Activated CD8-positive, alpha-beta memory T cell treated with anti-CD3 and anti-CD28 coated beads, Interleukin-2, amount 50 U/mL, for 4 hours (primary cell): Measurements from ENCODE around the gene LRMDA.
A peak's percentile ranks its signal among the peaks of the same experiment; 100 is the strongest.

Experiments
- DNase-seq: peaks from one replicate; pipeline ENCODE4 v3.0.0-alpha.2; 2020

Gene LRMDA

DNA sequence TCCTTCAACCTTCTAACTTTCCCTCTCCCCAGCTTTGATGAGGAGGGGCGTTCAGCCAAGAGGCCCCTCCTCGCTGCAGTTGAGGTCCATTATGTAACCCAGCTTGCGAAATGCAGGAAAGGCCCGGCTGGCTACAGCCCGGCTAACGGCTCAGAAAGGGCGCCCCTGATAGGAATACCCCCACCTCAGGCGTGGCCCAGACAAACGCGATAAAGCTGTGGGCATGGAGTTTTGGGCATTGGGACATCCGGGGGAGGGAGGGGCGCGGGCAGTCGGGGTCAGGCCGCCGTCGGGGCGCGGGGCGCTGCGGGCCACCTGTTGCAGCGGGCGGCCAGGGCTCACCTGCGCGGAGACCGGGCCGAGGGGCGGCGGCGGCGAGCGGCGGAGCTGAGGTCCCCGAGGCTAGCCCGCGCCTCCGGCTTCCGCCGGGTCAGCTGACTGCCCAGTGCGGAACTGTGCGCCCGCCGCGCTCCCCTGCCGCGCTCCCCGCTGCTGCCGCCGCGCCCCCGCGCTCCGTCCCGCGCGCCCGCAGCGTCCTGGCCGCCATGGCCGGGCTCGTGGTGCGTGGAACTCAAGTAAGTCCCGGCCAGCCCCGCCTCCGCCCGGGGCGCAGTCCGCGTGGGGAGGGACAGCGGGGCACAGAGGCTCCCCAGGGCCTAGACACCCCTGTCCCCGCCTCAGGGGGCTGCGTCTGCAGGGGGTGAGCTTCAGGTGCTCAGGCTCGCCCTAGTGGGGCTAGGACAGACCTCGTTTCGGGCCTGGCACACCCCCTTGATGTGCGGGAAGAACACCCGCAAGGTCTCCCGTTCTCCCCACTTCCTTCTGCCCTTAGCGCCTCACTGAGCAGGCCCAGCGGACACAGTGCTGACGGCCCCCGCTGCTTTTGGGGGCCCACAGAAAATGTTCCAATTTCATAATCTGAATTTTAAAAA is at the start of gene LRMDA:
Gene LRMDA, plus strand, starts transcription at position 445 of the 932 bp plus-strand sequence.
- no peak for DNase-seq

DNA sequence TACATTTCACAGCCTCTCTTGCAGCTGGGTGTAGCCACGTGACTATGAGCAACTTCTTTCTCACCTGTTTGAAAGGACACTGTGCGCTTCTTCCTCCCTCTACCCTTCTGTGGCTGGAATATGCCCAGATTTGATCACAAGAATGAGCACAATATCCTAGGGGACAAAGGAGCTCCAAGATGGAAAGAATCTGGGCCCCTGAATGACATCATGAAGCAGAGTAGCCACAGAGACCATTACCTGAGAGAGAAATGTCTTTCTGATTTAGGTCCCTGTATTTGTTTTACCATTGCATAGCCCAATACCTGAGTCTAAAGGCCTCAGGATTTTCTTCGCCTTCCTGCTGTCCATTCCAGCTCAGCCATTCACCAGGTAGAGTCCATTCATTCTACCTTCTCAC is 45.3 kb upstream of the LRMDA start:
- no peak for DNase-seq

DNA sequence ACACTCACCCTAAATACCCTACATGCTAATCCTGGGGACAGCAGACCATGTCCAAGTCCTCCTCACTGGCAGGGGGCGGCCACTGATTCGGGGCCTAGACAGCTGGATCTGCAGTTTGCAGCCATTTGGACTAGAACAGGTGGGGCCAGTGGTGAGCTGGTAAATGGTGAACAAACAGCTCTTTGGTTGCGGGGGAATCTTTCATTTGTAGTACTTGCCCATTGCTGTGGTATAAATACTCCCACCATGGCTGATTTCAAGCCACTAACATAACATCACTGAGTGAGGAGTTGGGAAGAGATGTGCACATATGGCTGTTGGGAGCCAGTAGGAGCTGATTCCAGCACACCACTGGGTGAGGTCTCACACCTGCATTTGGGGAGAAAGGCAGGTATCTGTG is 43.3 kb upstream of the LRMDA start:
- DNase-seq = no peak

DNA sequence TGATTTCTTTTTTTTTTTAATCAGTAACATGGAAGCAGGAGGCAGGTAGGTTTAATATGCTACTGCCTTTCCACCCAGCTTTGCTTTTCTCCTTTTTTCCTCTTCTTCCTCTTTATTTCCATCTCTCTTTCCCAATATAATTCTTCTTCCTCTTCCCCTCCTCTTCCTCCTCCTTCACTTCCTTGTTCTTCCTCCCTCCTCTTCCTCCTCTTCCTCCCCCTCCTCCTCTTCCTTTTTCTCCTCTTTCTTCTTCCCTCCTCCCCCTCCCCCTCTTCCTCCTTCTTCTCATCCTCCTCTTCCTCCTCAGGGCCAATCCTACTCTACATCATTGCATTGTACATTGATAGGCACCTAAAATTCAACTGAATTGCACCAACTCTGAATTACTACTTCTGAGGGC is 41.2 kb upstream of the LRMDA start:
- no peak for DNase-seq

DNA sequence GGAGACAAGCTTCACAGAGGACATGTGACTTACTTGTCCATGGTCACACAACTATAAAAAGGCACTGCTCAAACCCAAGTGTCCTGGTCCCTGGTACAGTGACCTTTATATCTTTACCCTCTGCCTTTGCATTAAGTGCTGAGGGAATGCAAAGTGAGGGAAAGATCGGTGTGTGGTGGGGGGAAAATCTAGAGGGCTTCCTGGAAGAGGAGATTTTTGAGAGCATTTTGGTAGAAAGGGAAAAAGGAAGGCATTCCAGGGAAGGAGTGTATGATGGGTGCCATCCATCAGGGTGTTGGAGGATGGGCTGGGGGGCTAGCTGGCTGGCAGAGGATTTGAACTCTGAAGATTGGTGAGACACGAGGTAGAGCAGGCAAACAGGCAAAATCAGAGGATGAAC is 39.2 kb upstream of the LRMDA start:
- no peak for DNase-seq

DNA sequence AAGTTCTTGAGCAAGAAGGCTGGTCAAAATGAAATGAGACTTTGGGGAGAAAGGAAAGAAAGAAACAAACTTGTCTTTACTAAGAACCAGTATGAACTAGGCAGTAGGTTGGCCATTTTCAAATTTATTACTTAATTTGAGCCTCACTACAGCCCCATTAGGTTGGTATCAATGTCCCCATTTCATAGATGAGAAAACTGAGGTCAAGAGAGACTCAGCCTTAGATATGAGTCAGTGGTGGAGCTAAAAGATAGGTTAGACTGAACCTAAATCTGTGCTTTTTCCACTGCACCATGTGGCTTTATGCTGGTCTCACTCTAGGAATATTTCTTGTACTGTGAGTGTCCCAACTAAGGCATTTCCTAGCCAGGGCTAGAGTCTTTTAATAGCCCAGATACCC is 38.7 kb upstream of the LRMDA start:
- DNase-seq = no peak

DNA sequence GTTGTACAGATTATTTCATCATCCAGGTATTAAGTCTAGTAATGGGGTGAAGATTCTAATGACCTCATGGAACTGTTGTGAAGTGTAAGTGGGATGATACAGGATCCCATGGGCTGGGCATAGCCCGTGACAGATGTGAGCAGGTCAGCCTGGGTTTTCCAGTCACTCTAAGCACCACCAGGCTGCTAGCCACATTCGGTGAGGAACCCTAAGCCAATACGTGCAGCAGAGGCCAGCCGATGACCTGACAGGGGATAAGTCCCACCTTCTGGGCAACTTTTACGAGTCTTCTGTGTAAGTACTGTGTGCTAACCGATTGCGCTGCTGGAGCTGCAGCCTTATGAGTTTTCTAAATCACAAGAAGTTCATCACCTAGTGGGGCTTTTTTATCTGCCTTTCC is 37.2 kb upstream of the LRMDA start:
- DNase-seq = no peak

DNA sequence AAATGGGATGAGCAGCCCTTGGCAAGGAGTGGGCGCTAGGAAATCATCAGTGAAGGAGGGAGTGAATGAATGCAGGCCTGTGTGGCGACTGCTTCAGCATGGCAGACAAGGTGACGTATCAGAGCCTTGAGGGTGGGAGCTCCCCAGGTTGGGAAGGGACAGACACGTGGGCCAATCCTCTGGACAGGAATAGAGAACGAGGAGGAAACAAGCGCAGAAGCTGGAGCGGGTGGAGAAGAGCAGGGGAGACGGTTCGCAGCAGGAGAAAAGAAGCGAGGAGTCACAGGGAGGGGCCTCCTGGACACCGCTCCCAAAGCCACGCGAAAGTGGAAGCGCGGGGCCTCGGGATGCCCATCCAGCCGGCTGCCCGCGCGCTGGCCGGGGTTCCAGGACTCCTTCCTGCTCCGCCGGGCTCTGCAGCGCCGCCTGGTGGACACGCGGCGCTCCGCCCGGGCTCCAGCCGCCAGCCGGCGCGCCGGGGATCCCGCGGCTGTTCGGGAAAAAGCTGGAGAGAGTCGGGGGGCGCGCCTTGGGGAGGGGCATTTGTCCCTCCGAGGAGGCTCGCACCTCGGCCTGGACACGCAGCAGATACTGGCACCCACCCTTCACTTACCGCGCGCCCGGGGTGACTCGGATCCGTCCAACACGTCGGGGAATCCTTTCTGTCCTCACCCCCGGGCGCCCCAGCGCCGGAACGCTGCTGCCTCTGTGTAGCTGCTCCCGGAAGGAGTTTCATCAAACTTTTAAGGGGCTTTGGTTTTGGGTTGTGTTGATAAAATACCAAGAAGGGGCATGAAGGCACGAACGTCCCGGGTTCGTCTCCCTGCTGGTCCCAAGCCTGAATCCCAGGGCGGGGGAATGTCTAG is 36.1 kb upstream of the LRMDA start:
- DNase-seq = no peak

DNA sequence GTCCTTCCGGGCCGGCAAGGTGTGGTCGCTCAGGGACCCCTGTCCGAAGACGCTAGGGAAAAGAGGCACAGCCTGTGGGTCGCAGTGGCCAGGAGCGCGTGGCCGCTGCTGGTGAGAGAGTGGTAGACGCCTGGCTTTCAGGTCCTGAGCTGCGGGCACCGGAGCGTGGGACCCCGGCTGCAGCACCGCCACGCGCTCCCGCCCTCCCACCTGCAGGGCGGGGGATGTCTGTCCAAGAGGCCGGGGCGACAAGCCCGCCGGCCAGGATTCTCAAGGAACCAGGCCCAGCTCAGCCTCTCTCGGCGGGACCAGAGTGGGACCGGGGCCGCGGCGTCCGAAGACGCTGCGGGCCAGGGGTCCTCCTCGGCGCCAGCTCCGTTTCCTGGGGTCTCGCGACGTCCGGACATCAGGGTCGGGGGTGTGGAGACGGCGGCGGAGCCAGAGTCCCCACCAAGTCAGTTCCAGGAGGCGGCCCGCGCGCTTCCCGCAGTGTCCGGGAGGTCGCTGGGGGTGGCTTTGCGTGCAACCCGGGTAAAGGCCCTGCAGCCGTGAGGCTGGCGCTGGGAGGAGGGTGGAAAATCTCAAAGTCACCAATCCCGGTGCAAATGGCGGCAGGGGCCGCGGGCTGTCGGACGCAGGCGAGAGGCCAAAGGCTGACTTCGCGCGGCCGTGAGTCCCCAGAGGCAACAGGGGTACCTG is 35.3 kb upstream of the LRMDA start:
- DNase-seq = no peak

DNA sequence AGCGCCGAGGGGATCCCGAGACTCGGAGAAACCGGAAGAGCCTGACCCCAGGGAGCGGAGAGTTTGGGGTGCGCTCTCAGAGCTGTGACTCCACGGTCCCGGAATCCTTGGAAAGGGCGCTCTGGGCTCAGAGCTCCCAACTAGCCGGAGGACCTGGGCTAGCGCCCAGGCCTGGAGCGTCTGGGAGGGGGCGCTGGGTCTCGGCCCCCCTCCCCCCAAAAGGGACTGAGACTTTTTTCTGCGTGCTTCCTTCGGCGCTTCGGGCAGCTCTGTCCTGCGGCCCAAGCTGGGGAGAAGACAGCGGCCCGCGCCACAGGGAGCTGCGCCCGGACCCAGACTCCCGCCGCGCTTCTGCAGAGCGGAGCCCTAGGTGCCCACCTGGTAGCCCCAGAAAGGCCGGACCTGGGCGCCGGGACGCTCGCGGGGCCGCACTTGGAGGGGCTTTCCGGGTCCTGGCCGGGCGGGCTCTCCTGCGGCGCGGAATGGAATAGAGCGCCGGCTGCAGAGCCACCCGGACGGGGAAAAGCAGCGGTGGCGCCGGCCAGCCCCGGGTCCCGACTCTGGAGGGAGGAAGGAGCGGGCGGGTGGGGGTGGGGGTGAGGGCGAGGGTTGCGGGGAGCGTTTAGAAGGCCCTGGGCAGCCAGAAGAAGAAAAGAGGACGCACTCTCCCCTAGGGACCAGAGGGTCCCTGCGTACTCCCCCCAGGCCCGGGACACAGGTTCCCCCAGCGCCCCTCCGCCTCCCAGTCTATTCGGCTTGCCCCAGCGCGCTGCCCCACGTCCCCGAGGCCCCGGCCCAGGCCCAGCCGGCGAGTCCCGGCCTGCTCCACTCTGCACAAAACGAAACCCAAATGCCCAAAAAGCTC is 34.6 kb upstream of the LRMDA start:
- no peak for DNase-seq

DNA sequence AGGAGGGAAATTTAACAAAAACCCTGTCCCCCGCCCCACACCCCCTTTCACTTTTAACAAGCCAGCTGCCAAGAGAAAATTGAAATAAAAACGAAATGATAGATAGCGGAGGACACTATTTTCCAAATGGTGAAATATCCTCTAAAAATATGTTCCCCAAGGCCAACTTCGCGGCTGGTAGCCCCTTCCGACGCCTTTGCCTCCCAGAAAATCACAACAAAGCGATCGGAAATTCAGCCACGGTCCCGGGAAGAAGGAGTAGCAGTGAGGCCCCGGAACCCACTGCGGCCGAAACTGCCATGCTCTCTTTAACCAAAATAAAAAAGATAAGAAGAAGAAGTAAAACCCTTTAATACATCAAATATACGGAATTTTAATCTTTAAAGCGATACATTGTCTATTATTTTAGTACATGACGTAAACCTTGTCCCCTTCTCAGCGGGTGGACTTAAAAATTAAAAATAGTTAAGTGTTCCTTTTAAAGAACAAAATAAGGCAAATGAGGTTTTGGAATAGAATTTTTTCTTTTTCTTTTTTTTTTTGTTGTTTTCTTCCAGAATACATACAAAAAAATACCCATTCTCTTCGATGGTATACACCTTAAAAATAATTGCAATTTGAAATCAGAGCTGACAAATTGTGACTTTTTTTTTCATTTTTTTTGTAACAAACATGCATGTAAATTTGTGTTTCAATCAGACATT is 33.8 kb upstream of the LRMDA start:
- DNase-seq = no peak

DNA sequence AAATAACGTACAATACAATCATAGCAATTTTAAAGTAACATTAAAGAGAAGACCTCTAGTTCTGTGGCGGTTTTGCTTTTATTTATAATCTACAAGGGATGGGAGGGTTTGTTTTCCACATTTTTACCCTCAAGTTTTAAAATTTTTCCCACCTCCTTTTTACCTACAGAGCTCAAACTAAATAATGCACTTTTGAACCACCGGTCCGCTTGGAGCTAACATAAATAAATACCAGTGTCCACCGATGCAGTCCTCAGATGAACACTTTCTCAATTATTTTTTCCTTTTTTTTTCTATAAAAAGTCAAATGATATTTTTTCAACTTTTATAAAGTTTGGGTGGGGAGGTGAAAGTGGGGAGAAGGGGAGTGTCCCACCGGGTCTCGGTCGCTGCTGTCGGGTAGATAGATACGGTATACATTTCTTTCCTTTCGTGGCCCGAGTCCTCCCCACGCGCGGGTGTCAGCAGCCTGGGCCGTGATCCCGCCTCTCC is 33.2 kb upstream of the LRMDA start:
- no peak for DNase-seq

DNA sequence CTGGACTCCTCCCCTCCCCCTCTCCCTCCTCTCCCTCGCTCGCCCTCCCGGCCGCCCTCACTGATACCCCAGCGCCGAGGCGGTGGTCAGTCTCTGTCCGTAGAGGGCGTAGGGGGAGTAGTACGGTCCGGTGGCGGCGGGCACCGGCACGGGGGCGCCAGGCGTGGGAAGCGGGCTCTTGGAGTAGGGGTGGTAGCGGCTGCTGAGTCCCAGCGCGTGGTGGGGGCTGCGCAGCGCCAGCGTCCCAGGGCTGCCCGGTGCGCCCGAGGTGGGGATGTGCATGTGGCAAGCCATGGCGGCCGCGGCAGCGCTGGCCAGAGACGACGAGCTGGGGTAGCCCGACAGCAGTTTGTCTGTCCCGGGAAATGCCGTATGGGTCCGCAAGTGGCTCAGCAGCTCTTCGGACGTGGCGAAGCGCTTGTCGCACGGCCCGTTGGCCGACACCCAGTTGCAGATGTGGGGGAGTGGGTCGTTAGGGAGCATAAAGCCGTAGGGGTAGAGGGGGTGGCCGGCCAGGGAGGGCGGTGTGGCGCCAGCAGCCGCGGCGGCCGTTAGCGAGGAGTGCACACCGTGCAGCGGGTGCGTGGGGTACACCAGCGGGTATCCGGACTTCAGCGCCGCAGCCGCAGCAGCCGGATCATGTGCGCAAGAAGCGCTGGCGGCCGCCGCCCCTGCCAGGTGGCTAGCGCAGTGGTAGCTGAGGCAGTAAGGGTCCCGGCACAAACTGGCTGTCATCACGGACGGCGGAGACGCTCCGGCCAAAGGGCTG is 32.5 kb upstream of the LRMDA start:
- no peak for DNase-seq

DNA sequence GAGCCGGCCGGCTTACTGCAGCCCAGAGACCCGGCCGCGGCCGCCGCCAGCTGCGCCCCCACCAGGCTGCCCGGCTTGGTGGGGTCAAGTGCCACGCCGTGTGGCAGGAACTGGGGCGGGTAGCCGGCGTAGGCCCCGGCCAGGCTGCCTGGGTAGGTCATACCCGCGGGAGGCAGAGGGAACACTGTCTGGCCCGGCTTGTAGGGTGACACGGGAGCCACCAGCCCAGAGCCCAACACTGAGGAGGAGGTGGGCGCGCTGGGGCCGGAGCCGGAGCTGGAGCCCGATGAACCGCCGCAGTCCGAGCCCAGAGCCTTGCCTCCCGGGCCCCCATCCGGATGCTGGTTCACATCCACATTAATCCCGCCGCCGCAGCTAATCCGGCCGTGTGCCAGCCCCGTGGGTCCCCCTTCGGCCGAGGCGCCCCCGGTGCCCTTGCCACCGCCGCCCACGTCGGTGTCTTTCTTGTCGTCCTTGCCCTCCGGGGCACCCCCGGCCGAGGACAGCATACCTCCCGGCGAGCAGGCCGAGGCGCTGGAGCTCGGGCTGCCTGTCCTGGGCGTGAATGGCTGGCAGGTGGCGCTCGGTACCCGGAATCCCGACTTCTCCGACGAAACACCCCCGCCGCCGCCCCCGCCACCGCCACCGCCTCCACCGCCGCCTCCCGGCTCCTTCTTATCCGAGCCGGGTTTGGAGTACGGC is 31.8 kb upstream of the LRMDA start:
- DNase-seq = peak; percentile 36

DNA sequence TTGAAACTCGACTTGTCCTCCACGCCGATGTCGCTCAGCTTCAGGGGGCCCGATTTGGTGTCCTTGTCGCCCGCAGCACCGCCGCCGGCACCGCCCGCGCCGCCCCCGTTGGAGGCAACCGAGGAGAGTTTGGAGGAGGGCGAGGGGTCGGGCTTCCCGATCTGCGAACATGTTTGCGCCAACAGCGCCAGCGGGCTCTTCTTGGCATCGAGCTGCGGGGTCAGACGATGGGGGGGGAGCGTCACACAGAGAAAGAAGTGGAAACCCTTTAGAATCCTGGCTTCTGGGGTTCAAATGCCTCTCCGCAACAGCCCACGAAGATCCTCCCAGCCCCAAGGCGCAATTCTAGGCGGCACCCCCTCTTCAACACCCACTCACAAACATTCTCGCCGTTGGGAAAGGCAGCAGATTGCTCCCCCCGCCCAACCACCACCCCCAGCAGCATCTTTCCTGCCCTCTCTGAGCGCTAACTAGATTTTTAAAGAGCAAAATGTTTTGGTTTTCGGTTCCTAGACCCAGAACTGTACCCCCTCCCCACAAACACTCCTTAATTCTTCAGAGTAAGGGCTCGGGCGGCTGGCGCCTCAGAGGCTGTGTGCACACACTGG is 31.2 kb upstream of the LRMDA start:
- DNase-seq = no peak

DNA sequence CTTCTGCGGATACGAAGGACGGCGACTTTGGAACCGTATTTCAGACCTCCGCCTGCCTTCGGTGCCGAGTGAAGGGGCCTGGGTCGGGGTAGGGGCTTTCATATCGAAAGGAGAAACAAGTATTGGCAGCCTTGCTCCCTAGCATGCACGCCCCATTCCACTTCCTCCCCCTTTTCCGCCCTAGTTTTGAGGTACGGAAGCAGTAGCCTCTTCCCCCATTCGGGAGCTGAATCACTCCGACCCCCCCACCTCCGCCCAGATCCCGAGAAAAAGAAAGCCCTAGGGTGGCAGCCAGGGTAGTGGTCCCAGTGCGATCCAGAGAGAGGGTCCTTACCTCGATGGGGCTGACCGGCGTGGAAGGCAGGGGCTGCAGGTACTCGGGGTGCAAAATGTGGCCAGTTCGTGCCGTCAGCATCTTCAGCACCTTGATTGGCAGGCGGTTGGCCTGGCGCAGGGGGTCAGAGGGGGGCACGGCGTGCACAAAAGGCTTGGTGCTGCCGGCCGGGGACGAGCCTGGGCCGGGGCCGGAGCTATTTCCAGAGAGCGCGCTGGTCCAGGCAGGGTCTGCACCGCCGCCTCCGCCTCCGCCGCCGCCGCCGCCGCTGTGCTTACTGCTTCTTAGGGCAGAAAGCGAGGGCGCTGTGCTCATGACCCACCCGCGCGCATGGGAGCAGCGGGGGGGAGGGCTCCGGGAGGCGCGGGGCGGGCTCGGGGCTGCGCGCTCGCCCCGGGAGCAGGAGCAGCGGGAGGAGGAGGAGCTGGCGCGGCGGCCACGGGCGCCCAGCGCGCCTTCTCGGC is 30.5 kb upstream of the LRMDA start:
- DNase-seq = no peak

DNA sequence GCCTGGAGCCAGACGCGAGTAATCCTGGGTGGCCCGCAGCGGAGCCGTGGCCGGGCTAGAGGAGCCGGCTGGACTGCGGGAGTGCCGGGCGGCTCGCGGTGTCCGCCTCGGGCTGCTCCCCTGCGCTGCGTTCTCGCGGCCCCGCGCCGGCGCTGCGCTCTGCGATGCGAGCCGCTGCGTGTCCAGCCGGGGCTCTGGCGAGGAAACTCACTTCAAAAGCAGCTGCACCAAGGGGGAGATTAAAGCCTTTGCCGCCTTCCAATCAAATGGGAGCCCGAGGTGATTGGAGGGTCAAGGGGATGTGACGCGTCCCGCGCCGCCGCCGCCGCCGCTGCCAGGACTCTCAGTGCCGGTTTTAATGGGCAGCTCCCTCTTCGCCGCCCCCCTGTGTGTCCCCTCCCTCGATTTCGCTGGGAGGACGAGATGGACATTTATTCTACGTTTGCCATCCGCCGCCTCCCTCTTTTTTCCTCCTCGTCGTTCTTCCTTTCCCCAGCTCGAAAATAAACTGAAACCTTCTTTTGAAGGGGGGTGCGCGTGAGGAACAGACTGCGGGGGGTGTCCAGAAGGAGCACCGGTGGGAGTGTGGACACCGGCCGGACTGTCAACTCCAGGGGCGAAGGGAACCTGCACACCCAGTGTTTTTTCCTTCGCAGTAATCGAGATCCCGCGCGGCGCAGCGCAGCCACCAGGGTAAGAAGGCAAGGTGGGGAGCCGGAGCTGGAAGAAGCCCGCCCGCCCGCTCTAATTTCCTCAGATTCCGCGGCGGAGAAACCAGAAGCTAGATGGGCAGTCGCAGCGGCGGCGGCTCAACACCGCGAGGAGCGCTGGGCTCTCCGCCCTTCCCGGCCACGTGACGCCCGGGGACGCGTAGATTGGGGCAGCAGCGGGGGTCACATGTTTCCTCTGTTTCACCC is 29.6 kb upstream of the LRMDA start, which contains the start of gene ZNF503:
Gene ZNF503, minus strand, starts transcription at position 196 of the 917 bp plus-strand sequence. CDS start 345 bp downstream, outside the sequence.
- DNase-seq = no peak
